Fibroblast of skin of left quadriceps (primary cell): ENCODE data around the gene HSPA1B.
"Not testable (repeated sequence)": the region's sequence is repeated elsewhere in the genome, so short reads cannot be mapped to it uniquely, and the experiment has no call there.

Experiments used
- DNase-seq, 2 experiments: peaks; one replicate each; pipeline ENCODE4 v3.0.0-alpha.2; 2013; ENCODE audit warnings: low read depth in 2 of 2

The HSPA1B gene

GRCh38 chr6:31827286-31828079, at the start of gene HSPA1B:
TSS of gene HSPA1B (plus strand) at chr6:31827738. CDS start at chr6:31827951, 213 bp downstream.
- DNase-seq = peak; percentile 100

GRCh38 chr6:31778193-31778592, 49.3 kb upstream of the HSPA1B start:
- DNase-seq = no peak

GRCh38 chr6:31778999-31779885, 48.3 kb upstream of the HSPA1B start:
- DNase-seq = no peak

- DNase-seq = no peak
Measured at GRCh38 chr6:31779908-31780307, 47.6 kb upstream of the HSPA1B start.

- DNase-seq = no peak
Measured at GRCh38 chr6:31780507-31781243, 46.9 kb upstream of the HSPA1B start.

GRCh38 chr6:31781244-31782125, 46.1 kb upstream of the HSPA1B start:
- no peak for DNase-seq

GRCh38 chr6:31782126-31782855, 45.2 kb upstream of the HSPA1B start:
- no peak for DNase-seq

GRCh38 chr6:31784098-31784925, 43.2 kb upstream of the HSPA1B start:
- DNase-seq = no peak

- DNase-seq = no peak
Measured at GRCh38 chr6:31785475-31785874, 42.1 kb upstream of the HSPA1B start.

GRCh38 chr6:31791324-31792089, 36.0 kb upstream of the HSPA1B start:
- peak in 1 of 2 experiments; percentile 24 for DNase-seq

GRCh38 chr6:31792090-31792374, 35.5 kb upstream of the HSPA1B start:
- no peak for DNase-seq

GRCh38 chr6:31792761-31793171, 34.8 kb upstream of the HSPA1B start:
- DNase-seq = no peak

- DNase-seq = not testable (repeated sequence)
Measured at GRCh38 chr6:31793927-31794245, 33.7 kb upstream of the HSPA1B start.

- no peak for DNase-seq
Measured at GRCh38 chr6:31794294-31794865, 33.2 kb upstream of the HSPA1B start.

GRCh38 chr6:31794866-31795615, 32.5 kb upstream of the HSPA1B start:
- DNase-seq = no peak

GRCh38 chr6:31795616-31796298, 31.8 kb upstream of the HSPA1B start, which contains the start of gene VARS1:
TSS of gene VARS1 (minus strand) at chr6:31795752. CDS start at chr6:31795217, 535 bp downstream.
- peak; percentile 67 to 73 for DNase-seq

GRCh38 chr6:31796993-31797385, 30.5 kb upstream of the HSPA1B start:
- no peak for DNase-seq
